Ishikawa (cell line): ENCODE data around the gene DEGS2.

Experiments used
- EGR1 ChIP-seq: IDR thresholded peaks from 2 replicates; pipeline ENCODE4 v1.6.1; 2012
- EP300 ChIP-seq: IDR thresholded peaks from 2 replicates; pipeline ENCODE4 v1.6.1; 2012; ENCODE audit warnings: borderline replicate concordance

DNA sequence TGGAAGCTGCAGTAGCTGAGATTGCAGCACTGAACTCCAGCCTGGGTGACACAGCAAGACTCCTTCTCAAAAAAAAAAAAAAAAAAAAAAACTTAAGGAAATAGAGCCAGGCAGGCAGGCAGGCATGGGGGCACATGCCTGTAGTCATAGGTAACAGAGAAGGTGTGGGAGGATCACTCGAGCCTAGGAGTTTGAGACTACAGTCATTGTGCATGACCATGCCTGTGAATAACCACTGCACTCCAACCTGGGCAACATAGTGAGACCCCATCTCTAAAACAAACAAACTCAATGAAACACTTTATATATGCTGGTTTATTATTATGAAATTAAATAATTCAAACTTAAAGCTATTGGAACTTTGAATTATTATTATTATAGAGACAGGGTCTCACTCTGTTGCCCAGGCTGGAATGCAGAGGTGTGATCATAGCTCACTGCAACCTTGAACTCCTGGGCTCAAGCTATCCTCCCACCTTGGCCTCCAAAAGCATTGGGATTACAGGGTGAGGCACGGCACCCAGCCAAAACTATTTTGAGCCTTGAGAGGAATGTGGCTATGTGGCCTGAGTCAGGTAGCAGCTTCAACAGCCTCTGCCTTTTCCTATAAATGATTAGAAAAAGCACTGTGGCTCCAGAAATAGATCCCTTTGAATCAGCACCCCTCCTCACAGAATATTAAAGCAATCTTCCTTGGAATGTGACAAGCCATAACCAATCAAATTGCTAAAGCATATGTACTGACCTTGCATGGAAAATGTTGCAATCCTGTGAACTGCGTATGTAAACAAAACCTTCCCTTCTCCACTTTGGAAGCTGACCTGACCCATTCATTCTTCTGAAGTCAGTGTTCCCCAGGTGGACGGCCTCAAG, 44.8 kb upstream of the DEGS2 start:
- TF ChIP-seq EGR1, result no peak
- no peak for TF ChIP-seq EP300
